Kidney glomerular epithelial cell (primary cell): Measurements from ENCODE around the gene TMEM95.

Experiments
- DNase-seq: peaks from one replicate; lab custom pipeline; 2025; lab: John Stamatoyannopoulos, UW

The TMEM95 gene

GRCh38 chr17:7355053-7355452 lies at the start of gene TMEM95:
Gene TMEM95, plus strand, starts transcription at chr17:7355156. Its CDS starts 49 bp downstream, at chr17:7355205.
- no peak for DNase-seq

GRCh38 chr17:7306911-7307685 lies 47.9 kb upstream of the TMEM95 start, which contains the start of gene EIF5A:
Gene EIF5A, plus strand, starts transcription at chr17:7307628. Its CDS starts 2,008 bp downstream, at chr17:7309636.
- DNase-seq: peak; percentile 100

GRCh38 chr17:7307686-7308624 lies 47.0 kb upstream of the TMEM95 start:
- peak; percentile 13 for DNase-seq

- DNase-seq: peak; percentile 75
Observed at GRCh38 chr17:7308625-7309433, 46.1 kb upstream of the TMEM95 start.

GRCh38 chr17:7309628-7310027 lies 45.3 kb upstream of the TMEM95 start:
- DNase-seq: no peak

GRCh38 chr17:7311110-7311705 lies 43.7 kb upstream of the TMEM95 start:
- DNase-seq: no peak

- no peak for DNase-seq
Observed at GRCh38 chr17:7312432-7313087, 42.4 kb upstream of the TMEM95 start.

GRCh38 chr17:7313088-7313889 lies 41.7 kb upstream of the TMEM95 start:
- peak; percentile 7 for DNase-seq

- DNase-seq: peak; percentile 31
Observed at GRCh38 chr17:7313890-7314718, 40.9 kb upstream of the TMEM95 start.

- peak; percentile 40 for DNase-seq
Observed at GRCh38 chr17:7314719-7315569, 40.0 kb upstream of the TMEM95 start, which contains the start of gene GPS2. Gene GPS2, minus strand, starts transcription at chr17:7315360. Its CDS starts 308 bp downstream, at chr17:7315052.

- DNase-seq: no peak
Observed at GRCh38 chr17:7315570-7316235, 39.3 kb upstream of the TMEM95 start.

GRCh38 chr17:7317161-7317803 lies 37.7 kb upstream of the TMEM95 start:
- DNase-seq: no peak

- no peak for DNase-seq
Observed at GRCh38 chr17:7318121-7318860, 36.7 kb upstream of the TMEM95 start.

GRCh38 chr17:7321466-7321865 lies 33.5 kb upstream of the TMEM95 start:
- DNase-seq: no peak

- no peak for DNase-seq
Observed at GRCh38 chr17:7322520-7323194, 32.3 kb upstream of the TMEM95 start.
